GM19043 (cell line): Measurements from ENCODE around the gene SLC11A2.
"Not testable (repeated sequence)": the region's sequence is repeated elsewhere in the genome, so short reads cannot be mapped to it uniquely, and the experiment has no call there.

Source experiments
- ATAC-seq: cut with Tn5 transposase; IDR thresholded peaks from one replicate; pipeline ENCODE4 v1.9.1; 2021; ENCODE audit warnings: low read depth; ENCODE audit not compliant: unreplicated experiment

Gene SLC11A2

GRCh38 chr12:50951112-50951511 is 75.1 kb downstream of the SLC11A2 start:
- ATAC-seq = no peak

- no peak for ATAC-seq
Observed at GRCh38 chr12:50949801-50950302, 76.3 kb downstream of the SLC11A2 start.

GRCh38 chr12:50948798-50949197 is 77.4 kb downstream of the SLC11A2 start:
- no peak for ATAC-seq

- no peak for ATAC-seq
Observed at GRCh38 chr12:50947933-50948626, 78.1 kb downstream of the SLC11A2 start.

- ATAC-seq = no peak
Observed at GRCh38 chr12:50937653-50938052, 88.5 kb downstream of the SLC11A2 start.

- no peak for ATAC-seq
Observed at GRCh38 chr12:50936821-50937530, 89.2 kb downstream of the SLC11A2 start.

GRCh38 chr12:50934981-50935807 is 91.0 kb downstream of the SLC11A2 start:
- ATAC-seq = no peak

GRCh38 chr12:50934371-50934851 is 91.8 kb downstream of the SLC11A2 start:
- ATAC-seq = no peak

GRCh38 chr12:50933459-50934124 is 92.6 kb downstream of the SLC11A2 start:
- ATAC-seq = no peak

- no peak for ATAC-seq
Observed at GRCh38 chr12:50932787-50933280, 93.3 kb downstream of the SLC11A2 start.

- not testable (repeated sequence) for ATAC-seq
Observed at GRCh38 chr12:50930477-50930876, 95.7 kb downstream of the SLC11A2 start.

GRCh38 chr12:50929831-50930230 is 96.4 kb downstream of the SLC11A2 start:
- ATAC-seq = no peak
